Peyer's patch (tissue), 4 donors: ENCODE measurements around the gene LZTR1. TPM values are rescaled to one million over a fixed set of nuclear protein-coding genes. Genes with fewer than 3 reads are reported as not detected.
"Not testable (repeated sequence)": the region's sequence is repeated elsewhere in the genome, so short reads cannot be mapped to it uniquely, and the experiment has no call there.

ENCODE experiments used
- DNase-seq, 3 donors: peaks; one replicate each; pipeline ENCODE4 v3.0.0-alpha.2; 2017 to 2019
- H3K27ac ChIP-seq, 4 donors: fragments of 200-600 bp; sonication (generic); one replicate each; pipeline ENCODE4 v1.5.1; 2016 to 2019
- H3K27me3 ChIP-seq, 2 donors: fragments of 200-600 bp; sonication (generic); one replicate each; pipeline ENCODE4 v1.5.1; 2019
- H3K36me3 ChIP-seq, 3 donors: fragments of 200-600 bp; sonication (generic); one replicate each; pipeline ENCODE4 v1.5.1; 2016 to 2019
- H3K4me1 ChIP-seq, 4 donors: fragments of 200-600 bp; sonication (generic); one replicate each; pipeline ENCODE4 v1.5.1; 2016 to 2019
- H3K4me3 ChIP-seq, 4 donors: fragments of 200-600 bp; sonication (generic); 1 replicate in 3 of 4; 2 replicates in 1 of 4; pipeline ENCODE4 v1.5.1; 2016 to 2019; ENCODE audit warnings: mild to moderate bottlenecking in 1 of 4
- H3K9me3 ChIP-seq, 4 donors: fragments of 200-600 bp; sonication (generic); one replicate each; pipeline ENCODE4 v1.5.1; 2016 to 2019; ENCODE audit warnings: mild to moderate bottlenecking in 1 of 4
- CTCF ChIP-seq, 6 experiments: fragments of 450-650 bp in 4 of 6; fragments of 200-600 bp in 2 of 6; sonication (generic) in 1 of 6; IDR thresholded peaks; one replicate each; pipeline ENCODE4 v1.5.1; 2017 to 2019; ENCODE audit warnings: antibody characterized with exemption in 6 of 6, mild to moderate bottlenecking in 3 of 6, moderate library complexity in 1 of 6
- POLR2A ChIP-seq, 2 donors: fragments of 450-650 bp; IDR thresholded peaks; one replicate each; pipeline ENCODE4 v1.5.1; 2017; ENCODE audit warnings: antibody characterized with exemption in 2 of 2, mild to moderate bottlenecking in 2 of 2, moderate library complexity in 2 of 2
- total RNA-seq, 4 donors: library from RNA; depleted of rRNA; stranded (reverse); fragments of >200 nt; gene quantifications; one replicate each; pipeline ENCODE4 v1.1.0, GENCODE V29; 2016

LZTR1 gene
- total RNA-seq, 4 donors from 2014 or later, result 65.5 to 144 (median 88.5) TPM

DNA sequence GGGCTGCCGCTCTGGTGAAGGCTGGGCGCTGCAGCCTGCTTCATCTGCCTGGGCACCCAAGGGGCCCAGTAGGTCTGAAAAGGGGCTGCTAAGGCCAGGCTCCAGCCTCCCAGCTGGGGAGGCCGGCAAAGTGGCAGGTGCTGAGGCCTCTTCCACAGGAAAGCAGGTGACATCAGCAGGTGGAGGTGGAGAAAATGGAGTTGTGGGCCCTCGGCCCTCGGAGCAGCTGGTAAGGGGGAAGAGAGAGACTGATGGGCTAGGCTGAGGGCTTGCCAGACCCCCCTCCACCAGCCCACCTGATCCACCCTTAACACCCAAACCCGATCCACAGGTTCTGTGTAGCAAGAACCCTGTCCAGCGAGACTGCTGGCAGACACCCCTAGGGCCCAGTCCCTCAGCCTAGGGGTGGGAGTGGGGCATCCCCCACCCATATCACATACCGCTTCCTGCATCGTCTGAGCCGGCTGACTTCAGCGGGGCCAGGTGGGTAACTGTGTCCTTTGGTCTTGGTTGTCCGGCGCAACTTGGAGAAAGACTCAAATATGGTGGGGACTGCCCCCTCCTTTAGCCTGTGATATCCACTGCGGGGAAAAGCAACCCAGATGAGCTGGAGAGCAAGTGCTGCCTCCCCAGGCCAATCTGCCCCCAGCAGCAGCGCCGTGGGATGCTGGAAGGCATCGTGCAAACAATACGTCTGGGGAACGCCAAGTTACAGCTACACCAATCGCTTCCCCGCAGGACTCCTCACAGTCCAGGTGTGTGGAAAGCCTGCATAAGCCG, 18.3 kb downstream of the LZTR1 start:
- DNase-seq, result no peak
- TF ChIP-seq CTCF (IDR thresholded peaks at IDR 0.05), result no peak
- no peak for TF ChIP-seq POLR2A (IDR thresholded peaks at IDR 0.05)
- peaks cover 0 to 32% (median 23%) of the 10 kb centered on the region in 4 donors for H3K4me1 ChIP-seq
- H3K27me3 ChIP-seq, result no peaks in the 10 kb centered on the region
- H3K36me3 ChIP-seq, result peaks cover 0 to 37% (median 0%) of the 10 kb centered on the region in 3 donors
- peak overlapping the region; percentile 97 to 100 (median 98) for H3K27ac ChIP-seq
- H3K9me3 ChIP-seq, result no peaks in the 10 kb centered on the region
- peak overlapping the region; percentile 60 to 89 (median 74) for H3K4me3 ChIP-seq

DNA sequence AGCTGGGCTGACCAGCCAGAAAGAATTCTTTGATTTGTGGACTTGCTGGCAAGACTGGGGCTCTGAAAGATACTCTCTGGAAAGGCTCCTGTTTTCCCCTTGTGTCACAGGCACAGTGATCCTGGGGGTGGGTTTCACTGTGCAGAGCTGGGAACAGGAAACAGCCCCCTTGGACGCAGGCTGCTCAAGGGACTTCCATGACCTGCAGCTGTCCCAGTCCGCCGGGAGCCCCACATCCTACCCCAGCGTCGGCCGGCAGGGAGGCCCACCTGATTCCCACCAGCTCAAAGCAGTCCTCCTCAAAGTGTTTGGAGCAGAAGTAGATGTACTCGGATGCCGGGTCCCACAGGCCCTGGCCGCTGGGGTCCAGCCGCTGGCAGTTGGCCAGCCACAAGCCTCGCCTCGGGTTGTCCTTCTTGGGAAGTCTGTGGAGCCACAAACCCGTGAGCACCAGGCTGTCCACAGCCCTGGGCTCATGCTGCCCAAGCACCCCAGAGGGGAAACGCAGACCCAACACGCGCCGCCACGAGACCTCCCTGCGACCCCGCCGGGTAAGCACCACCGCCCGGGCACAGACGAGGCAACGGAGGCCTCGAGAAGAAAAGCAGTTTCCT, 19.0 kb downstream of the LZTR1 start:
- no peak for TF ChIP-seq CTCF (IDR thresholded peaks at IDR 0.05)
- no peak for TF ChIP-seq POLR2A (IDR thresholded peaks at IDR 0.05)
- Histone ChIP-seq H3K4me3 (peak overlapping the region; percentile 60 to 89 (median 74)), H3K27me3 (no peaks in the 10 kb centered on the region), H3K4me1 (peaks cover 0 to 32% (median 23%) of the 10 kb centered on the region in 4 donors), H3K27ac (peak overlapping the region; percentile 97 to 100 (median 98)), H3K9me3 (no peaks in the 10 kb centered on the region), H3K36me3 (peaks cover 0 to 32% (median 0%) of the 10 kb centered on the region in 3 donors)
- peak in 1 of 3 donors; percentile 28 for DNase-seq

GRCh38 chr22:21001601-21002325, 19.7 kb downstream of the LZTR1 start, which contains the start of gene THAP7:
TSS of gene THAP7 (minus strand) at chr22:21002118. CDS start at chr22:21001911, 207 bp downstream.
- peaks cover 0 to 27% (median 0%) of the 10 kb centered on the region in 3 donors for H3K36me3 ChIP-seq
- H3K4me1 ChIP-seq, result peaks cover 0 to 32% (median 23%) of the 10 kb centered on the region in 4 donors
- DNase-seq, result peak; percentile 97 to 99 (median 99)
- TF ChIP-seq POLR2A (IDR thresholded peaks at IDR 0.05) (peak; percentile 86 to 91), CTCF (IDR thresholded peaks at IDR 0.05) (no peak)
- no peaks in the 10 kb centered on the region for H3K27me3 ChIP-seq
- peak within 1 kb of the TSS; percentile 60 to 89 (median 74) for H3K4me3 ChIP-seq
- H3K9me3 ChIP-seq, result no peaks in the 10 kb centered on the region
- peak within 1 kb of the TSS; percentile 97 to 100 (median 98) for H3K27ac ChIP-seq

DNA sequence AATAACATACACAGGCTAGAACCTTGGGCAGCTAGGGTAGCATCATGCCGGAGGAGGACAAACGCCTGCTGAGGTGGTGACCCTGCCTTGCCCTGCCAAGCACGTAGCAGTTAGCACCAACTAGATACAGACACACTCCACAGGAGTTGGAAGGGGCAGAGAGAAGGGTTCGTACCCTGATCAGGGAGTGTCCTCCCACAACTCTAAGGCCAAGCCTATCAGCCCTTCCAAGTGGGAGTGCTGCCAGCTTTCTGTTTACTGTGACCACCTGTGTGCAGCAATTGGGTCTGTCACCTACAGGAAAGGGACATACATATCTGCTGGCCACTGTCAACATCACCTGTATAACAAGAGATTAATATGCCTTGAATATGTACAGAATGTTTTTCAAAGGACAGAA, 21.7 kb downstream of the LZTR1 start:
- no peaks in the 10 kb centered on the region for H3K27me3 ChIP-seq
- H3K4me1 ChIP-seq, result peaks cover 0 to 32% (median 23%) of the 10 kb centered on the region in 4 donors
- H3K9me3 ChIP-seq, result no peaks in the 10 kb centered on the region
- DNase-seq, result no peak
- TF ChIP-seq POLR2A (IDR thresholded peaks at IDR 0.05), result no peak
- no peak for TF ChIP-seq CTCF (IDR thresholded peaks at IDR 0.05)
- H3K27ac ChIP-seq, result peak overlapping the region in 1 of 4 donors; percentile 97
- H3K36me3 ChIP-seq, result peaks cover 0 to 14% (median 0%) of the 10 kb centered on the region in 3 donors
- no peak overlapping the region for H3K4me3 ChIP-seq

GRCh38 chr22:21009208-21009607, 27.1 kb downstream of the LZTR1 start:
- not testable (repeated sequence) for H3K27me3 ChIP-seq, H3K27ac ChIP-seq, H3K9me3 ChIP-seq, DNase-seq, H3K4me1 ChIP-seq, H3K4me3 ChIP-seq, H3K36me3 ChIP-seq
